ENCODE results near the gene ZNF205. TPM values are rescaled to one million over a fixed set of nuclear protein-coding genes. Genes with fewer than 3 reads are reported as not detected.
A peak's percentile ranks its signal among the peaks of the same experiment; 100 is the strongest.

ZNF205 gene
- total RNA-seq, 1 donor from 2014 or later = 15.4 TPM

GRCh38 chr16:3164121-3164991, 52.0 kb downstream of the ZNF205 start:
- Histone ChIP-seq H3K79me2 (ENCODE audit: insufficient read depth, low read length) (no peaks in the 10 kb centered on the region), H3K27me3 (ENCODE audit: insufficient read depth, low read length) (peaks cover 13% of the 10 kb centered on the region), H3K27ac (ENCODE audit: low read depth, low read length) (no peak overlapping the region), H3K9ac (ENCODE audit: low read length) (no peak overlapping the region), H4K20me1 (ENCODE audit: insufficient read depth, low read length) (no peaks in the 10 kb centered on the region), H3K9me3 (ENCODE audit: insufficient read depth, low read depth, low read length) (no peaks in the 10 kb centered on the region), H3K4me1 (ENCODE audit: insufficient read depth, low read length) (peaks cover 4% of the 10 kb centered on the region), H2AFZ (ENCODE audit: low read depth, low read length) (no peak overlapping the region), H3K4me3 (ENCODE audit: insufficient read depth, low read depth, low read length) (no peak overlapping the region), H3K36me3 (ENCODE audit: insufficient read depth, low read length) (no peaks in the 10 kb centered on the region), H3K4me2 (ENCODE audit: low read length) (no peak overlapping the region)
- Mint-ChIP-seq H3K9me3 (ENCODE audit: unreplicated experiment) (peaks cover 3% of the 10 kb centered on the region), H3K27me3 (ENCODE audit: low read depth, unreplicated experiment) (peaks cover 19% of the 10 kb centered on the region), H3K36me3 (ENCODE audit: low read depth, unreplicated experiment) (no peaks in the 10 kb centered on the region), H3K4me1 (ENCODE audit: low read depth, unreplicated experiment) (no peaks in the 10 kb centered on the region), H3K27ac (ENCODE audit: unreplicated experiment) (no peak overlapping the region), H3K4me3 (ENCODE audit: unreplicated experiment) (no peak overlapping the region)
- no peak for DNase-seq (ENCODE audit: low read depth)
- no peak for FAIRE-seq
- TF ChIP-seq CTCF (IDR thresholded peaks at IDR 0.05; ENCODE audit: insufficient read depth, low read depth, low read length) (no peak), EZH2 (IDR thresholded peaks at IDR 0.05; ENCODE audit: insufficient read depth, low read length) (no peak)

DNA sequence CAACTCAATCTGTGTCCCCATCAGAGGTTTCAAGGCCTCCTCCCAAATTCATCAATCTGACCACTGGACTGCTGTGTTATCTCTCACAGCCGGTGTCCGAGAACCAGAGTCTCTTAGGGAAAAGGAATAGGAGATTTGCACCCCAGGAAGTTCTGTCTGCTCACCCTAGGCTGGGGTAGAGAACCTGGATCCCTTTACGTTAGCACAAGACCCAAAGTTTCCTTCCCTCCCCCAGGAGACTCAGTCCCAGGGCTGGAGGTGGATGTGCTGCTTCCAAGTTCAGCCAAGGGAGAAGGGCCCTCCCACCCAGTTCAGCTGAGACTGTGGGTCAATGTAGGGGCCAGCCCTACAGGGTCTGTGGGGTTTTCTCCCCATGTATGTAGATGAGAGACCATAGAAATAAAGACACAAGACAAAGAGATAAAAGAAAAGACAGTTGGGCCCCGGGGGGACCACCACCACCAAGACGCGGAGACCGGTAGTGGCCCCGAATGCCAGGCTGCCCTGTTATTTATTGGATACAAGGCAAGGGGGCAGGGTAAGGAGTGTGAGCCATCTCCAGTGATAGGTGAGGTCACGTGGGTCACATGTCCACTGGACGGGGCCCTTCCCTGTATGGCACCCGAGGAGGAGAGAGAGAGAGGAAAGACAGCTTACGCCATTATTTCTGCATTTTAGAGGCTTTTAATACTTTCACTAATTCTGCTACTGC, 52.9 kb downstream of the ZNF205 start:
- Histone ChIP-seq H3K4me2 (ENCODE audit: low read length) (peak overlapping the region; percentile 78), H3K4me1 (ENCODE audit: insufficient read depth, low read length) (peaks cover 4% of the 10 kb centered on the region), H3K36me3 (ENCODE audit: insufficient read depth, low read length) (no peaks in the 10 kb centered on the region), H3K27me3 (ENCODE audit: insufficient read depth, low read length) (peaks cover 21% of the 10 kb centered on the region), H4K20me1 (ENCODE audit: insufficient read depth, low read length) (no peaks in the 10 kb centered on the region), H2AFZ (ENCODE audit: low read depth, low read length) (peak overlapping the region; percentile 95), H3K9me3 (ENCODE audit: insufficient read depth, low read depth, low read length) (no peaks in the 10 kb centered on the region), H3K4me3 (ENCODE audit: insufficient read depth, low read depth, low read length) (peak overlapping the region; percentile 37), H3K27ac (ENCODE audit: low read depth, low read length) (no peak overlapping the region), H3K9ac (ENCODE audit: low read length) (no peak overlapping the region), H3K79me2 (ENCODE audit: insufficient read depth, low read length) (no peaks in the 10 kb centered on the region)
- no peak for TF ChIP-seq EZH2 (IDR thresholded peaks at IDR 0.05; ENCODE audit: insufficient read depth, low read length)
- TF ChIP-seq CTCF (IDR thresholded peaks at IDR 0.05; ENCODE audit: insufficient read depth, low read depth, low read length) = no peak
- DNase-seq (ENCODE audit: low read depth) = no peak
- FAIRE-seq = no peak
- H3K4me1 Mint-ChIP-seq (ENCODE audit: low read depth, unreplicated experiment) = no peaks in the 10 kb centered on the region
- H3K9me3 Mint-ChIP-seq (ENCODE audit: unreplicated experiment) = peaks cover 3% of the 10 kb centered on the region
- H3K36me3 Mint-ChIP-seq (ENCODE audit: low read depth, unreplicated experiment) = no peaks in the 10 kb centered on the region
- H3K27ac Mint-ChIP-seq (ENCODE audit: unreplicated experiment) = peak overlapping the region; percentile 75
- H3K27me3 Mint-ChIP-seq (ENCODE audit: low read depth, unreplicated experiment) = peaks cover 28% of the 10 kb centered on the region
- no peak overlapping the region for H3K4me3 Mint-ChIP-seq (ENCODE audit: unreplicated experiment)
